Tibial nerve (tissue), 4 donors: Measurements from ENCODE around the gene USP17L20. TPM values are rescaled to one million over a fixed set of nuclear protein-coding genes. Genes with fewer than 3 reads are reported as not detected.
"Not testable (repeated sequence)": the region's sequence is repeated elsewhere in the genome, so short reads cannot be mapped to it uniquely, and the experiment has no call there.

Experiments
- DNase-seq, 2 donors: peaks; one replicate each; pipeline ENCODE4 v3.0.0-alpha.2; 2019; ENCODE audit warnings: low spot score in 2 of 2
- H3K27ac ChIP-seq, 4 donors: fragments of 200-600 bp; sonication (generic) in 3 of 4; one replicate each; pipeline ENCODE4 v1.5.1; 2017 to 2019; ENCODE audit warnings: mild to moderate bottlenecking in 1 of 4
- H3K27me3 ChIP-seq, 2 donors: fragments of 200-600 bp; sonication (generic) in 1 of 2; one replicate each; pipeline versions ENCODE4 v1.5.1 to v1.6.0; 2017 to 2019
- H3K36me3 ChIP-seq, 3 donors: fragments of 200-600 bp; sonication (generic); one replicate each; pipeline ENCODE4 v1.5.1; 2018 to 2019
- H3K4me1 ChIP-seq, 4 donors: fragments of 200-600 bp; sonication (generic) in 3 of 4; one replicate each; pipeline ENCODE4 v1.5.1; 2017 to 2019
- H3K4me3 ChIP-seq, 4 donors: fragments of 200-600 bp; sonication (generic) in 3 of 4; one replicate each; pipeline ENCODE4 v1.5.1; 2017 to 2019; ENCODE audit warnings: mild to moderate bottlenecking in 1 of 4, moderate library complexity in 1 of 4
- H3K9me3 ChIP-seq, 4 donors: fragments of 200-600 bp; sonication (generic) in 3 of 4; one replicate each; pipeline ENCODE4 v1.5.1; 2017 to 2019
- WGBS, 2 donors: methylation state at CpG; one replicate each; pipeline ENCODE4 v1.1.5; 2018; 5-methylcytosine and 5-hydroxymethylcytosine counted together
- total RNA-seq, 4 donors: library from RNA; depleted of rRNA; stranded (reverse); fragments of >200 nt; gene quantifications; one replicate each; pipeline ENCODE4 v1.1.0, GENCODE V29; 2016

USP17L20 gene
- total RNA-seq, 4 donors from 2014 or later, result not detected

GRCh38 chr4:9267319-9267718 is 9.4 kb downstream of the USP17L20 start, which contains the start of gene USP17L22:
TSS of gene USP17L22 (plus strand) at chr4:9267619. CDS start at chr4:9267619, 0 bp downstream.
- DNase-seq, H3K27me3 ChIP-seq, H3K36me3 ChIP-seq, H3K4me1 ChIP-seq, H3K27ac ChIP-seq, H3K9me3 ChIP-seq, H3K4me3 ChIP-seq: not testable (repeated sequence)
- no CpG with 5 or more reads among the region's 15 CpGs for WGBS, 2 donors

- not testable (repeated sequence) for H3K9me3 ChIP-seq, H3K36me3 ChIP-seq, H3K27ac ChIP-seq, H3K4me3 ChIP-seq, H3K27me3 ChIP-seq, H3K4me1 ChIP-seq
- 88 to 89% methylated on average over 8 of the region's 10 CpGs for WGBS, 2 donors
- DNase-seq, result peak; percentile 53 to 57
Observed at GRCh38 chr4:9271719-9272118, 13.8 kb downstream of the USP17L20 start.

Other genes with a start within 250 kb of the USP17L20 start
- gene FAM90A26, start 87.7 kb upstream of the USP17L20 start, total RNA-seq, result not detected
- gene USP17L10, start 47.5 kb upstream of the USP17L20 start, total RNA-seq, result not detected
- not detected for gene USP17L11, start 42.7 kb upstream of the USP17L20 start, total RNA-seq
- not detected for gene USP17L12, start 38.0 kb upstream of the USP17L20 start, total RNA-seq
- gene USP17L13, start 33.2 kb upstream of the USP17L20 start, total RNA-seq, result not detected
- gene USP17L15, start 23.7 kb upstream of the USP17L20 start, total RNA-seq, result not detected
- not detected for gene USP17L17, start 14.2 kb upstream of the USP17L20 start, total RNA-seq
- gene USP17L18, start 9.5 kb upstream of the USP17L20 start, total RNA-seq, result not detected
- not detected for gene USP17L19, start 4.7 kb upstream of the USP17L20 start, total RNA-seq
- not detected for gene USP17L21, start 4.7 kb downstream of the USP17L20 start, total RNA-seq
- not detected for gene USP17L22, start 9.5 kb downstream of the USP17L20 start, total RNA-seq
- gene USP17L24, start 67.0 kb downstream of the USP17L20 start, total RNA-seq, result not detected
- gene USP17L25, start 71.8 kb downstream of the USP17L20 start, total RNA-seq, result not detected
- gene USP17L26, start 76.5 kb downstream of the USP17L20 start, total RNA-seq, result not detected
- gene USP17L5, start 81.3 kb downstream of the USP17L20 start, total RNA-seq, result not detected
- not detected for gene USP17L27, start 86.0 kb downstream of the USP17L20 start, total RNA-seq
- not detected for gene USP17L28, start 90.8 kb downstream of the USP17L20 start, total RNA-seq
- not detected for gene USP17L29, start 95.5 kb downstream of the USP17L20 start, total RNA-seq
- gene USP17L30, start 105.0 kb downstream of the USP17L20 start, total RNA-seq, result not detected
- gene DEFB131A, start 186.3 kb downstream of the USP17L20 start, total RNA-seq, result not detected